Endothelial cell (in vitro differentiated cells): ENCODE measurements around the gene TMEM132D. TPM values are rescaled to one million over a fixed set of nuclear protein-coding genes. Genes with fewer than 3 reads are reported as not detected.

Experiments
- DNase-seq: peaks from one replicate; pipeline ENCODE4 v3.0.0; 2021; ENCODE audit warnings: low spot score
- H3K27ac Mint-ChIP-seq: one replicate; pipeline ENCODE4 v1.8.0; 2021; ENCODE audit warnings: mixed read lengths, inconsistent platforms; ENCODE audit not compliant: unreplicated experiment
- H3K27me3 Mint-ChIP-seq: one replicate; pipeline ENCODE4 v1.8.0; 2021; ENCODE audit warnings: mild to moderate bottlenecking, moderate library complexity, mixed read lengths, inconsistent platforms; ENCODE audit not compliant: unreplicated experiment
- H3K36me3 Mint-ChIP-seq: one replicate; pipeline ENCODE4 v1.8.0; 2021; ENCODE audit warnings: mild to moderate bottlenecking, low read depth, mixed read lengths, inconsistent platforms; ENCODE audit not compliant: unreplicated experiment
- H3K4me1 Mint-ChIP-seq: one replicate; pipeline ENCODE4 v1.8.0; 2021; ENCODE audit warnings: mild to moderate bottlenecking, mixed read lengths, inconsistent platforms; ENCODE audit not compliant: unreplicated experiment
- H3K4me3 Mint-ChIP-seq: one replicate; pipeline ENCODE4 v1.8.0; 2021; ENCODE audit warnings: mild to moderate bottlenecking, mixed read lengths, inconsistent platforms; ENCODE audit not compliant: unreplicated experiment
- H3K9me3 Mint-ChIP-seq: one replicate; pipeline ENCODE4 v1.8.0; 2021; ENCODE audit warnings: mixed read lengths, inconsistent platforms; ENCODE audit not compliant: unreplicated experiment
- CTCF ChIP-seq: fragments of 200-600 bp; sonication (generic); IDR thresholded peaks from one replicate; pipeline ENCODE4 v1.5.0; 2021; ENCODE audit warnings: antibody characterized with exemption; ENCODE audit not compliant: unreplicated experiment
- total RNA-seq: library from RNA; stranded (reverse); fragmentation: NEBNext Ultra II Directional; extraction: Animal tissue kit (Norgen Biotek cat#: 25700); gene quantifications from one replicate; pipeline ENCODE4 v1.2.1, GENCODE V29; 2021; ENCODE audit not compliant: unreplicated experiment

TMEM132D gene
- total RNA-seq, 1 donor from 2014 or later: not detected

GRCh38 chr12:129073157-129073915, 830.5 kb downstream of the TMEM132D start:
- Mint-ChIP-seq H3K36me3 (peaks cover 13% of the 10 kb centered on the region), H3K27me3 (peaks cover 8% of the 10 kb centered on the region), H3K27ac (no peak overlapping the region), H3K4me3 (no peak overlapping the region), H3K9me3 (peaks cover 52% of the 10 kb centered on the region), H3K4me1 (no peaks in the 10 kb centered on the region)
- no peak for DNase-seq
- TF ChIP-seq CTCF: no peak

DNA sequence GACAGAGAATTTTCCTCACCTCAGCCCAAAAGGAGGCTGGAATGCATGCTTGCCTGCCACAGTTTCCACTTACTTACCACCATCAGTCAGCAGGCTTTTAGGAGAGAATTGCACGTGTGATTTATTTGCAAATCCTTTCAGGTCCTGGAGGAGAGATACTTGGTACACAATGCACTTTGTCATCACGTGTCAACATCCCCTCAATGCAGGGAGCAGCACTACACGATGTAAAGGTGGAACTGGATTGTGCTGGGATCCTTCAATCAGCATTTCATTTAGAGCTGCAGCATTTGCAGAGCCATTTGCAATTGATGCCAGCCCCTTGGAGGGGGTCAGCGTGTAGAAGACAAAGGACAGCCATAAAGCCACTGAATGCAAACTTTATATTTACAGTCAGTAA, 832.5 kb downstream of the TMEM132D start:
- DNase-seq: no peak
- Mint-ChIP-seq H3K4me3 (no peak overlapping the region), H3K27ac (no peak overlapping the region), H3K36me3 (peaks cover 12% of the 10 kb centered on the region), H3K27me3 (peaks cover 9% of the 10 kb centered on the region), H3K4me1 (no peaks in the 10 kb centered on the region), H3K9me3 (peaks cover 49% of the 10 kb centered on the region)
- no peak for TF ChIP-seq CTCF

GRCh38 chr12:129069886-129070285, 833.9 kb downstream of the TMEM132D start:
- peaks cover 52% of the 10 kb centered on the region for H3K9me3 Mint-ChIP-seq
- H3K36me3 Mint-ChIP-seq: peaks cover 15% of the 10 kb centered on the region
- H3K4me3 Mint-ChIP-seq: no peak overlapping the region
- no peak for TF ChIP-seq CTCF
- H3K27me3 Mint-ChIP-seq: peaks cover 6% of the 10 kb centered on the region
- H3K27ac Mint-ChIP-seq: no peak overlapping the region
- H3K4me1 Mint-ChIP-seq: no peaks in the 10 kb centered on the region
- DNase-seq: no peak

- no peaks in the 10 kb centered on the region for H3K4me1 Mint-ChIP-seq
- no peak overlapping the region for H3K4me3 Mint-ChIP-seq
- H3K27me3 Mint-ChIP-seq: peaks cover 6% of the 10 kb centered on the region
- TF ChIP-seq CTCF: no peak
- no peak for DNase-seq
- peaks cover 47% of the 10 kb centered on the region for H3K9me3 Mint-ChIP-seq
- peaks cover 15% of the 10 kb centered on the region for H3K36me3 Mint-ChIP-seq
- H3K27ac Mint-ChIP-seq: no peak overlapping the region
Measured at GRCh38 chr12:129068684-129069083, 835.1 kb downstream of the TMEM132D start.

DNA sequence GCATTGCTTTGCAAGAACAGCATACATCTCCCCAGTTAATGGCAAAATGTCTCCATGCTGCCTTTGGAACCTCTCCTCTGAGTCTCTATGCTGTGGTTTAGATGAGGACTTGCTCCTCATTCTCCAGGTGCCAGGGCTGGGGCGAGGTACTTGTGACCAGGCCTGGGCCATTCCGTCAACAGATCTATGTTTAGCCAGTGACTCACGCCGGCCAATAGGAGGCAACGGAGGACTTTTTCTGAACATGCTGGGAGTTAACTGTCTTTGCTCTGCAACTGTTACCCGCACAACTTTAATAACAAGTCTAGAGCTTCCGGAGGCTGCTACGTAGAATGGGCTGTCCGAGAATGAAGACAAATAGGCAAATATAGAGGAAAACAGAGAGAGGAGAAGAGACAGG, 836.3 kb downstream of the TMEM132D start:
- no peak overlapping the region for H3K27ac Mint-ChIP-seq
- no peak overlapping the region for H3K4me3 Mint-ChIP-seq
- DNase-seq: no peak
- H3K27me3 Mint-ChIP-seq: peaks cover 6% of the 10 kb centered on the region
- no peaks in the 10 kb centered on the region for H3K4me1 Mint-ChIP-seq
- no peak for TF ChIP-seq CTCF
- peaks cover 51% of the 10 kb centered on the region for H3K9me3 Mint-ChIP-seq
- H3K36me3 Mint-ChIP-seq: peaks cover 18% of the 10 kb centered on the region
